HG03196 (cell line): Measurements from ENCODE around the gene ADAMTSL4.
"Not testable (repeated sequence)": the region's sequence is repeated elsewhere in the genome, so short reads cannot be mapped to it uniquely, and the experiment has no call there.

ENCODE experiments used
- ATAC-seq: cut with Tn5 transposase; IDR thresholded peaks from one replicate; pipeline ENCODE4 v1.9.1; 2021; ENCODE audit not compliant: unreplicated experiment

Gene ADAMTSL4

DNA sequence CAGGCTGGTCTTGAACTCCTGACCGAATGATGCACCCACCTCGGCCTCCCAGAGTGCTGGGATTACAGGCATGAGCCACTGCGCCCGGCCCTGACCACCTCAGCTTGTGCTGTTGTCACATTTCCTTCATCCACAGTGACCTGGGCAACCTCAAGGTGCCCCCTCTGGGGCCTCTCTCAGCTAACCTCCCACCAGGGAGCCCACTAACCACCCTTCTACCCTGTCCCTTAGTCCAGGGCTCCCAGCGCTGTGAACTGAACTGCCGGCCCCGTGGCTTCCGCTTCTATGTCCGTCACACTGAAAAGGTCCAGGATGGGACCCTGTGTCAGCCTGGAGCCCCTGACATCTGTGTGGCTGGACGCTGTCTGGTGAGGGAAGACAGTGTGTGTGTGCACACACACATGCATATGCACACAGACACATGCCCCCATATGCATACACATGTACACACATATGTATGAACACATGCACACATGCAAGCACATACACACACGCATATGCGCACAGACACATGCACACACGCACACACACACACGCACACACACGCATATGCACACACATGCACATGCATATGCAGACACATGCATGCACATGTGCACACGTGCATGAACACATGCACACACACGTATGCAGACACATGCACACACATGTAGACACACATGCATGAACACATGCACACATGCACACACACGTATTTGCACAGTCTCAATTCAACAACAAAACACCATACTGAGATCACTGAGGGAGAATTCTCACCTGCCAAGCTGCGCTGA is 6.2 kb downstream of the ADAMTSL4 start:
- ATAC-seq, result no peak

DNA sequence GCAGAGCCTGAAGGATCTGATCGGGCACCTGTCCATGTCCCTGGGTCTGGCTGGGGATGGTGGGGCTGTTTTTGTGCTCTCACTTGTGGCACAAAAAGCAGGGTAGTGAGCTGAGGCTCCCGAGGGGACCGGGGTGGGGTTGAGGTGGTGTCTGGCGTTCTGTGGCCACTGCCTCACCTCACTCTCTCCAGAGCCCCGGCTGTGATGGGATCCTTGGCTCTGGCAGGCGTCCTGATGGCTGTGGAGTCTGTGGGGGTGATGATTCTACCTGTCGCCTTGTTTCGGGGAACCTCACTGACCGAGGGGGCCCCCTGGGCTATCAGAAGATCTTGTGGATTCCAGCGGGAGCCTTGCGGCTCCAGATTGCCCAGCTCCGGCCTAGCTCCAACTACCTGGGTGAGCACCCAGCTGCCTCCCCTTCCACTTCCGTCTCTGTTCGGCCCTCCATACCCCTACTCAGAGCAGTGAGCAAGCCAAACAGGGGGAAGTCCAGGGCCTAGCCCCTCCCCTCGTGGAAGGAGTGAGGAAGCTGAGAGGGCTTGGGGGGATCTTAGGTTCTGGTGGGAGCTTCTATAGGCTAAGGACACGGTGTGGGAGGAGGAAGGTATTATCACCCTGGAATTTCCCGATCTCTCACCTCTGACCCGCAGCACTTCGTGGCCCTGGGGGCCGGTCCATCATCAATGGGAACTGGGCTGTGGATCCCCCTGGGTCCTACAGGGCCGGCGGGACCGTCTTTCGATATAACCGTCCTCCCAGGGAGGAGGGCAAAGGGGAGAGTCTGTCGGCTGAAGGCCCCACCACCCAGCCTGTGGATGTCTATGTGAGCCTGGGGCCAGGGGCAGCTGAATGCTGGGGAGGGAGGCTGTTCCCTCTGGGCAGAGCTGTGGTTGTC is 7.0 kb downstream of the ADAMTSL4 start:
- no peak for ATAC-seq

DNA sequence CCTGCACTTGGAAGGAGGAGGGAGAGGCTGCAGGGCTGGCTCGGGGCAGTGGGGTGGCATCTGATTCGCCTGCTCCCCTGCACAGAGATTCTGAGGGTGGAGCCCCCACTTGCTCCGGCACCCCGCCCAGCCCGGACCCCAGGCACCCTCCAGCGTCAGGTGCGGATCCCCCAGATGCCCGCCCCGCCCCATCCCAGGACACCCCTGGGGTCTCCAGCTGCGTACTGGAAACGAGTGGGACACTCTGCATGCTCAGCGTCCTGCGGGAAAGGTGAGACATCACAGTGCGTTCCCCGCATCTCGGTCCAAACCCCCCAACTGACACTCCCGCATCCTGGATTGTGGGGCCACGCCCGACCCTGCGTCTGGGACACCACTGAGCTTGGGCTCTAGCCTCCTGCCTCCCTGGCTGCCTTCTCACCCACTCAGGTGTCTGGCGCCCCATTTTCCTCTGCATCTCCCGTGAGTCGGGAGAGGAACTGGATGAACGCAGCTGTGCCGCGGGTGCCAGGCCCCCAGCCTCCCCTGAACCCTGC is 7.9 kb downstream of the ADAMTSL4 start:
- no peak for ATAC-seq

DNA sequence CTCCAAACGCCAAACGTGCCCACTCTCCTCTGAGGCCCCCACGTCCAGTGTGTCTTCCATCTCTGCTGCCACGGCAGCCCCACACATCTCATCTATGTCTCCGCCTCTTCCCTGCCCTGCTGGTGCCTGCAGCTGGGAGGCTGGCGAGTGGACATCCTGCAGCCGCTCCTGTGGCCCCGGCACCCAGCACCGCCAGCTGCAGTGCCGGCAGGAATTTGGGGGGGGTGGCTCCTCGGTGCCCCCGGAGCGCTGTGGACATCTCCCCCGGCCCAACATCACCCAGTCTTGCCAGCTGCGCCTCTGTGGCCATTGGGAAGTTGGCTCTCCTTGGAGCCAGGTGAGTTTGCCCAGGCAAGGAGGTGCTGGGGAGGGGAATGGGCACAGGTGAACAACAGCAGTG is 8.6 kb downstream of the ADAMTSL4 start:
- ATAC-seq, result no peak

DNA sequence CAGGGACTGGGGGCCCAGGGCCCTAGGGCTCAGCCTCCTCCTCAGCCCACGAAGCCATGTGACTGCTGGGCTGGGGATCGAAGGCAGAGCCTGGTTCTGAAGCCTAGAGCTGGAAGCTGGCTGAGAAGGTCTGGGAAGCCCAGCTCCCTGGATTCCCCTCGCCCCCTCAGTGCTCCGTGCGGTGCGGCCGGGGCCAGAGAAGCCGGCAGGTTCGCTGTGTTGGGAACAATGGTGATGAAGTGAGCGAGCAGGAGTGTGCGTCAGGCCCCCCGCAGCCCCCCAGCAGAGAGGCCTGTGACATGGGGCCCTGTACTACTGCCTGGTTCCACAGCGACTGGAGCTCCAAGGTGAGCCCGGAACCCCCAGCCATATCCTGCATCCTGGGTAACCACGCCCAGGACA is 9.1 kb downstream of the ADAMTSL4 start:
- no peak for ATAC-seq

DNA sequence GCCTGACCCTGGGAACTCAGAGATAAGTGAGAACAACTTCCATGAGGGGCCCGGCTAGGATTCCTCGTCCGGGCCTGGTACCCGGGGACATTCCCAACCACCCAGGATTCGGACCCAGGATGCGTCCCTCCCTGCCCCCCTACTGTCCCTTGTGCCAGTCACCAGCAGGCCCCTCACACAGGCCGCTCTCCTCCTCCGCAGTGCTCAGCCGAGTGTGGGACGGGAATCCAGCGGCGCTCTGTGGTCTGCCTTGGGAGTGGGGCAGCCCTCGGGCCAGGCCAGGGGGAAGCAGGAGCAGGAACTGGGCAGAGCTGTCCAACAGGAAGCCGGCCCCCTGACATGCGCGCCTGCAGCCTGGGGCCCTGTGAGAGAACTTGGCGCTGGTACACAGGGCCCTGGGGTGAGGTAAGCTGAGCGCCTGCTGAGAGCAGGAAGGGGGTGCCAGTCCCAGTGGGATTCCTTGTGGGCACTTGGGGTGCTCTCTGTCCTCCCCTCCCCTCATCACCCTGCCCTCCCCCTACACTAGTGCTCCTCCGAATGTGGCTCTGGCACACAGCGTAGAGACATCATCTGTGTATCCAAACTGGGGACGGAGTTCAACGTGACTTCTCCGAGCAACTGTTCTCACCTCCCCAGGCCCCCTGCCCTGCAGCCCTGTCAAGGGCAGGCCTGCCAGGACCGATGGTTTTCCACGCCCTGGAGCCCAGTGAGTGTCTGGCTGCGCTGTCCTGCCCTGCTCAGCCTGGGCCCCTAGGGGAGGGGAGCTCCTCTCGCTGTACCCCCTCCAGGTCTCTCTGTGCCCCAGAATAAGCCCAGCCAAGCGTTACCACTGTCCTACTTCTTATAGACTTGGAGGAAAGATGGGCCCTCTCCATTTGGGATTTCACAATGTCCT is 9.8 kb downstream of the ADAMTSL4 start:
- no peak for ATAC-seq

DNA sequence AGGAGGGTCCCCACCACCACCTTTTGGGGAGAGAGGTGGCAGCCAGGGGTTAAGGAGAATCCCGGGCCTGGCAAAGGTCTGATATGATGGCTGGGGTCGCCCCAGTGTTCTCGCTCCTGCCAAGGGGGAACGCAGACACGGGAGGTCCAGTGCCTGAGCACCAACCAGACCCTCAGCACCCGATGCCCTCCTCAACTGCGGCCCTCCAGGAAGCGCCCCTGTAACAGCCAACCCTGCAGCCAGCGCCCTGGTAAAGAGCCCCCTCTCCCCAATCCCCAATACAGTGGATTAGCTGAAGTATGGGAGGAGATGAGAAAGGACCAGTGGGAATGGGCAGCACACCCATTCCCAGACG is 10.4 kb downstream of the ADAMTSL4 start:
- no peak for ATAC-seq

DNA sequence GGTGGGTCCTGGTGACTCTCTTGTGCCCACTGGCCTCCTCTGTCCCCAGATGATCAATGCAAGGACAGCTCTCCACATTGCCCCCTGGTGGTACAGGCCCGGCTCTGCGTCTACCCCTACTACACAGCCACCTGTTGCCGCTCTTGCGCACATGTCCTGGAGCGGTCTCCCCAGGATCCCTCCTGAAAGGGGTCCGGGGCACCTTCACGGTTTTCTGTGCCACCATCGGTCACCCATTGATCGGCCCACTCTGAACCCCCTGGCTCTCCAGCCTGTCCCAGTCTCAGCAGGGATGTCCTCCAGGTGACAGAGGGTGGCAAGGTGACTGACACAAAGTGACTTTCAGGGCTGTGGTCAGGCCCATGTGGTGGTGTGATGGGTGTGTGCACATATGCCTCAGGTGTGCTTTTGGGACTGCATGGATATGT is 10.8 kb downstream of the ADAMTSL4 start:
- no peak for ATAC-seq

DNA sequence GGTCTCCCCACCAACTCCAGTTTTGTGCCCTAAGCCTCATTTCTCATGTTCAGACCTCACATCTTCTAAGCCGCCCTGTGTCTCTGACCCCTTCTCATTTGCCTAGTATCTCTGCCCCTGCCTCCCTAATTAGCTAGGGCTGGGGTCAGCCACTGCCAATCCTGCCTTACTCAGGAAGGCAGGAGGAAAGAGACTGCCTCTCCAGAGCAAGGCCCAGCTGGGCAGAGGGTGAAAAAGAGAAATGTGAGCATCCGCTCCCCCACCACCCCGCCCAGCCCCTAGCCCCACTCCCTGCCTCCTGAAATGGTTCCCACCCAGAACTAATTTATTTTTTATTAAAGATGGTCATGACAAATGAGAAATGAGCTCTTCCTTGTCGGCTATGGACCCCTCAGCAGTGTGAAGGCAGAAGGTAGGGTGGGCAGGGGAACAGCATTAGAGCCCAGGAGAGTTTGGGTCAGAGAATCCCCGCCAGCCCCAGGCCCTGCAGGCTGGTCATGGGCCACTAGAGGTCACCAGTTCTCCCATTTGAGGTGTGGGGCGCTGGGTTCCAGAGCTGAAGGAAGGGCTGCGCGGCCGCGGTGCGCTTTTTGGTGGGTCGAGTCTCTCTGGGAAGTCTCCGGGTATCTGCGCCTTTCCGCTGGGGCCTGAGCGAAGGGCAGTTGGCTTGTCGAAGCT is 11.5 kb downstream of the ADAMTSL4 start:
- ATAC-seq, result no peak

DNA sequence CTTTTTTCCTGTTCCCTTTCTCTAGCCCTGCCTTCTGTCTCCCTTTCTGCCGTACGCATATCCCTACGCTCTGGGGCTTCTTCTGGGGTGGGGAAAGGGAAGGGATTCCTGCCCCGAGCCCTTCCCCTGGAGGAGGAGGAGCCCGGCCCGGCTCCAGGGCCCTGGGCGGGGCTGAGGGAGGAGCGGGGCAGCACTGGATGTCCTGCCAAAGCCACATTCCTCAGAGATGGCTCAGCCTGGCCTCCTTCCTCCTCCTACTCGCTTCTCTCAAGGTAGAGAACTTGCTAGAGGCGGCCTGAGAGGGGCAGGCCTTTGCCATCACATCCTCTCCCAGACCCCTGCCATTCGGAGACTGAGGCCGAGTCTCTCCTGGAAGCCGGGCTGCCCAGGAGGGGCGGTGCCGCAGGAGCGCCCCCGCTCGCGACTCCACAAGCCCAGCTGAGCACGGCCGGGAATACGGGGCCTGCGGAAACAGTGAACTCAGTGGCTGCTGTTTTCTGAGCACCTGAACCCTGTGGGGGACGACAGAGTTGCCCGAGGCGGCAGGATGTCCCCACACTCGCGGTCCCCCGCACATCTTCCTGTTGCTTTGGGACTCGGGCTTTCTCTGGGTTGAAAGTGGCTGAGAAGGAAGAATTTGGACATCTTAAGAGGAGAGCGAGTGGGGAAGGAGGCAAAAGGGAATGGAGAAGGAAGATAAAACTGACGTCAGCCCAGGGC is 12.2 kb downstream of the ADAMTSL4 start:
- no peak for ATAC-seq

DNA sequence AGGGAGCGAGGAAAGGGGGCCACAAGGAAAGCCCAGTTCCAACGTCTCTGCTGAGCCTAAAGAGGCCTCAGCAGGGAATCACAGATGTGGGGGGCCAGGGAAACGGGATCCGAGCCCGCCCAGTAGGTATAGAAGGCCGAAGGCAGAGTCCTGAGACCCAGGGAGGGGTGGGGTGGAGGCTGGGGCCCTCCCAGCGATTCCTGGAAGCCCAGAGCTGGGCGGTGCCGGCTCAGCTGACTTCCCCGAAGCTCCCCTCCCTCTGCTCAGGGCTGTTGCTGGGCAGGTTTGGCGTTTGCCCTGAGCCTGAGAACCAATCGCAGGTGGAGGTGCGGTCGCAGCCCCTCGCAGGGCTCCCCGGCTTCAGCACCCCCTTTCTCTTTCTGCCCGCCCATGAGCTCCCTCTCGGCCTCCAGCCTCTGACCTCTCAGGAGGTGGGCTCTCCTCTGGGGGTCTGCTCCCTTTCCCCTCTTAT is 12.8 kb downstream of the ADAMTSL4 start:
- ATAC-seq, result peak; percentile 34

DNA sequence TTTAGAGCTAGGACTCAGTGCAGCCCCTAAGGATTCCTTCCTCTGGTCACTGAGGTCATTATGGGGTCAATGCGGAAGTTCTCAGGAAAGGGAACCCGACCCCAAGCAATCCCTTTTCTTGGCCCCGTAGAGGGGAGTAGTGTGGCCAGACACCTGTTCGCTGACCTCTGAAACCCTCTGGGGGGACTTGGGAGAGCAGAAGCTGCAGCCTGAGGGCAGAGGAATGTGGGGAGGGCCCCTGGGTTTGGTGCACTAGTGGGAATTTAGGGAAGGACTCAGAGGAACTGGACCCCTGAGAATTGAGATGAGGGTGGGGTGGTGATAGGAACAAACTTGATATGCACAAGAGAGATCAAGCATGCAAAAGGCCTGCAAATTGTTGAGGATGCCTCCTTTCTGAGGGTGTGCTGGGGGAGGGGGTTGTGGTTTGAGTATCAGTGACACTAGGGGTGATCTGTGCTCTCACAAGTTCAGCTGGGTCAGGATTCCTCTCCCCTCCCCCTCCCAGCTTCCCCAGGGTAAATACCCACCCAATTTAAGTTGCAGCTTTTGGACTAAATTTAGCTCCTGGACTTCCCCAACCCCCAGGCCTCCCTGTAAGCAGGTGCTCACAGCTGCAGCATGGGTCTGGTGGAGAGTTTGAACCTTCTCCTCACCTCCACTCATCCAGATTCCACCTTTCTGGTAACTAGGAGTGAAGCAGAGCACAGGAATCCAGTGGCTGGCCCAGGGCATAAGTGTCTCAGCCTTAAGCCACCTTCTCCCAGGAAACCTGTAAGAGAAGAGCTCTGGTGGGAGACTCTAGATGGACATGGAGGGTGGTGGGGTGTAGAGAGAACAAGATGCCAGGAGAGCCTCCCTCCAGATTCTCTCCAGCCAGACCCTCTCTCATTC is 13.5 kb downstream of the ADAMTSL4 start:
- ATAC-seq, result peak; percentile 32

DNA sequence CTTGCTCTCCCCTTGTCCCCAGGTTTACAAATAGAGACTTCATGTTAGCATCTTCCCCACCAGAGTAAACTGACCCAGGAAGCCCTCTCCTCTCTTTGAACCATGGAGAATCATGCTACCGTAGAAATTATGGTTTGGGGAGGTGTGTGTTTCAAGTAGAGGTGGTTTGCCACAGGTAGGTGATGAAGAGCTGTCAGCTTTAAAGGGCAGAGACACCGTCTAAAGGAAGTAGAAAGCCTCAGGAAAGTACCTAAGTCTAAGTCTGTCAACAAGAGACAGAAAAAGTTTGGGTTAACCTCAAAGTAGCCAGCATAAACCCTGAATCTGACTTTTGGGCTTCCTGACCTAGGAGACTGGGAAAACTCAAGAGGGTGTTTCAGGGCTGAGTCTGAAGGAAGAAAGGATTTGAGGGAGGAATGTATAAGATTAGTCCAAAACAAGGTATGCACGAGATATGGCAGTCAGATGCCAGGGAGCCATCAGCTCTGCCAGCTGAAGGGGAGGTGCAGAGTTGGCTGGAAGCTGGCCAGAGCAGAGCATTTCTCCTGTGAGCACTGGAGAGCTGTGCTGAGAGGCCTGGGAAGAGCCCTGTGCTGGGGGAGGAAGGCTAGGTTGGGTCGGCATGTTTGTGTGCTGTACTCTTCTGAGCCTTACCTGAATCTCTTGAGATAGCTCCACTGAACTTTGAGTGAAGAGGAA is 14.3 kb downstream of the ADAMTSL4 start:
- no peak for ATAC-seq

DNA sequence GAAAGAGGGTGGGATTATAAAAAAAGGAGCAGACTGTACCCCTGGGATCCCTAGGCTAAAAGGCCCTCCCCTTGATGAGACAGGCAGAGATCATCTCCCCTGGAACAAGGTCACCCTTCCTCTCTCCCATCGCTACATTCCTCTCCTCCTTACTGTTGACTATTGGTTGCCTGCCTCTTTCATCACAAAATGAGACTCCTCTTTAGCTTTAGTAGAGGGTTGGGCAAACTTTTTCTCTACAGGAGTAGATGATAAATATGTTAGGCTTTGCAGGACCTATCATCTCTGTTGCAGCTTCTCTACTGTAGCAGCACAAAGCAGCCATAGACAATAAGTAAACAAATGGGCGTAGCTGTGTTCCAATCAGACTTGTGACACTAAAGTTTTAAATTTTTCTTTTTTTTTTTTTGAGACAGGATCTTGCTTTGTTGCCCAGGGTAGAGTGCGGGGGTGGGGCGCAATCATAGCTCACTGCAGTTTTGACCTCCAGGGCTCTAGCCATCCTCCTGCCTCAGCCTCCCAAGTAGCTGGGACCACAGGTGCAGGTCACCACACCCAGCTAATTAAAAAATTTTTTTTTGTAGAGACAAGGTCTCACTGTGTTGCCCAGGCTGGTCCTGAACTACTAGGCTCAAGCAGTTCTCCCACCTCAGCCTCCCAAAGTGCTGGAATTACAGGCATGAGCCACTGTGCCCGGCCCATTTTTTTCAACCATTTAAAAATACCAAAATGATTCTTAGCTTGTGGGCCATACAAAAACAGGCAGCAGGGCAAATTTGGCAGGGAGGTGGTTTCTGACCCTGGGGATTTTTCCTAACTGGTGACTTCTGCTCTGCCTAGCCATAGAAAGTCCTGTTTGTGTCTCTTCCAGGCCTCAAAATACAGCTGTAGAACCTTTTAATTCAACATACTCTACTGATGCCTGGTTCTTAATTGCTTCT is 15.1 kb downstream of the ADAMTSL4 start:
- no peak for ATAC-seq

DNA sequence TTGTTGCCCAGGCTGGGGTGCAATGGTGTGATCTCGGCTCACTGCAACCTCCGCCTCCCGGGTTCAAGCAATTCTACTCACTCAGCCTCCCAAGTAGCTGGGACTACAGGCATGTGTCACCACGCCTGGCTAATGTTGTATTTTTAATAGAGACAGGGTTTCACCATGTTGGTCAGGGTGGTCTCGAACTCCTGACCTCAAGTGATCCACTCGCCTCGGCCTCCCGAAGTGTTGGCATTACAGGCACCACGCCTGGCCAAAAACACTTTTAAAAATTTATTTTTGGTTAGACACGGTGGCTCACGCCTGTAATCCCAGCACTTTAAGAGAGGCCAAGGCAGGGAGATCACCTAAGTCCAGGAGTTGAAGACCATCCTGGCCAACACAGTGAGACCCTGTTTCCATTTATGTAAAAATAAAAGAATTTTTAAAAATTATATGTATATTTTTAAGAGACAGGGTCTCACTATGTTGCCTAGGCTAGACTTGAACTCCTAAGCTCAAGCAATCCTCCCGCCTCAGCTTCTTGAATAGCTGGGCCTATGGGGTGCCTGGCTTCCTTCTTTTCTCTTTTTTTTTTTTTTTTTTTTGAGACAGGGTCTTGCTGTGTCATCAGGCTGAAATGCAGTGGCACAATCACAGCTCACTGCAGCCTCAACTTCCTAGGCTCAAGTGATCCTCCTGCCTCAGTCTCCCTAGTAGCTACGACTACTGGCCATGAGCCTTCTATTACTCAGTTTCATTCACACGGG is 16.2 kb downstream of the ADAMTSL4 start:
- not testable (repeated sequence) for ATAC-seq
